Stimulated activated CD4-positive, alpha-beta T cell treated with anti-CD3 and anti-CD28 coated beads, Interleukin-1b, Interleukin-23, amount 100 ng/mL, for 24 hours (primary cell): ENCODE results near the gene ZSWIM6.
"Not testable (repeated sequence)": the region's sequence is repeated elsewhere in the genome, so short reads cannot be mapped to it uniquely, and the experiment has no call there.

ENCODE experiments used
- DNase-seq, 4 experiments: peaks; one replicate each; pipeline ENCODE4 v3.0.0-alpha.2; 2020; ENCODE audit warnings: low read depth in 4 of 4, low spot score in 1 of 4

ZSWIM6 gene

DNA sequence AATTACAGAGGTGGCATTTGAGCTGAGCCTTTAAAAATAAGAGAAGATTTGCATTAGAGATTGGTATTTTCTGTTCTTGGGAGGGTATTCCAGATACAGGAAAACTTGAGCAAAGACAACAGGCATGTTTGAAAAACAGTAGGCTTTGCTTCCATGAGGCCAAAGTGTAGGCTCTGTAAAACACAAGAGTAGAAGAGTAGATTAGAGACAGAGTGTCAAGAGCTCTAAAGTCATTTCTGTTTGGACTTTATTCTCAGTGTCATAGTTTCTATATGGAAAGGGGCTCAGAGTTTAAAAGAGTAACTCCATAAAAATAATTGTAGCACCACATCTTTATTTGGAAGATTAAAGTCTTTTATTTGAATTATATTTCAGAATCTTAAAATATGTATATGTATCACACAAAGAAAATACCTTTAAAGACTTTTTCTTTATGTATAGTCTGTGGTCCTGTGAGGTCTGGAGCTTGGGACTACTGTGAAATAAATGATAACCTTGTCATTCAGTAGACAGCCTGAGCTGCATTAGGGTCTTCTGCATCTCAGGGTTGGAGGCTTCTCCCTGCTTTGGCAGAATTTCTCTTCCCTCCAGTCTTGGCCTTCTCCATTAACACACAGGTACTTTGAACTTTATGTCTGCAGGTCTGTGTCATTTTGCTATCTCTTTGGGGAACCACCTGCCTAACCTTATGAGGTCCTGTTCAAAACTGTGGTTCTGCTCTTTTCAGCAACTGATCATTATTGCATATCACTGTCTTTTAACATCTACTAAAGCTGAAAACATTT is 73.6 kb downstream of the ZSWIM6 start:
- no peak for DNase-seq

DNA sequence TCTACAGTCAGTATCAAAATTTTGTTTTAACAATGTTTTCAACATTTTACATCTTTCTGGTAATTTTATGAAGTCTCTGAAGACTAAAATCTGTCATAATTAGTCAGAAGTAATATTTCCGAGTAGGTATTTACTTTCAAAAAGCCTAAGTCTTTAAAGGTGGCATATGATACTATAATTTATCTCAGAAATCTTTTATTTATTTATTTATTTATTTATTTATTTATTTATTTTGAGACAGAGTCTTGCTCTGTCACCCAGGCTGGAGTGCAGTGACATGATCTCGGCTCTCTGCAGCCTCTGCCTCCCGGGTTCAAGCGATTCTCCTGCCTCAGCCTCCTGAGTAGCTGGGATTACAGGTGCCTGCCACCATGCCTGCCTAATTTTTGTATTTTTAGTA is 74.4 kb downstream of the ZSWIM6 start:
- DNase-seq: not testable (repeated sequence)

DNA sequence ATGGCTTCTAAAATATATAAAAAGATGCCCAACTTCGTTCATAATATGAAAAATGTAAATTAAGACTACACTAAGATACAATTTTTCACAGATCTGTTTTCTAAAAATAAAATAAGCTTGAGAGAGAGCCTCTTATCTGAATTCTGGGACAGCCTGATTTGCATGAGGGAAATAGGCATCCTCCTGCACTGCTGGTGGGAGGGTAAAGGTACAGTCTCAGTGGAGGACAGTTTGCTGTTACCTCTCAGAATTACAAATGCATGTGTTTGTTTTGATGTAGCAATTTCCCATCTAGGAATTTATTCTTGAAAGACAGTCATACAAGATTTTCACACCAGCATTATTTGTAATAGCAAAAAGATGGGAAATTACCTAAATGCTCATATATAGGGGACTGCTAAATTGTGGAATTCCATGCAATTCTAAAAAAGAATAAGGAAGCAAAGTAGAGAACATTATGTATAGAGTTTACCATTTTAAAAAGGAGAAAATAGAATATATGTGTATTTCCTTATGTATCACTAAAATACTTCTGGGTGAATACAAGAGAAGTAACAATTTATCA is 75.7 kb downstream of the ZSWIM6 start:
- no peak for DNase-seq

DNA sequence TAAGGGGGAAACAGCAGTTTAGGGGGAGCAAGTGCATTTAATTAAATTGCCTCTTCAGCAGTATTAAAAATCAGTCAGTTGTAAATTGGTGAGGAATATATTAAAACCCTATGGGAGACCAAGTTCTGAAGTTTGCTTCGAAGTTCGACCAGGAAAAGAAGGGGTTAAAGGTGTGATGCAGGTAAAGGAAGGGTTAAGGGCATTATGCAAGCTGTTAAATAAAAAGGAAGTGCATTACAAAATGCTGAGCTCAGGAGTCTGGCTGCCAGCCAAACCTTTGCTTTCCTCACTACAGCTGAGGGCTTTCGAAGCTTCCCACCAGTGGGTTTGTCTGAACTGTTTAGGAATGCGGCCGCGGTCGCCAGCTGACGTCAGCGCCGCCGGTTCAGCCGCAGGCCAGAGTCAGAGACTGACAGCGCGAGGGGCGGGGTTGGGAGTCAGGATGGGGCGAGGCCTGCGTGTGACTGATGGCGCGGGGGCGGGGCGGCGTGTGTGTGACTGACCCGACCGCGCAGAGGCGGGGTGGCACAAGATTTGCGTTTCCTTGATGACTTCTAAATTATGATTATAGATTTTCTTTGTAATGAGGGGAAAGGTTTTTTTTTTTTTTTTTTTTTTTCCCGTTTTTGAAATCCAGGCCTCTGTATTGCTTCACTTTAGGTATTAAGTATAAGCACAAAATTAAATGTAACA is 76.6 kb downstream of the ZSWIM6 start:
- DNase-seq: peak; percentile 96 to 97 (median 97)

GRCh38 chr5:61409568-61409967 is 77.5 kb downstream of the ZSWIM6 start:
- DNase-seq: no peak

DNA sequence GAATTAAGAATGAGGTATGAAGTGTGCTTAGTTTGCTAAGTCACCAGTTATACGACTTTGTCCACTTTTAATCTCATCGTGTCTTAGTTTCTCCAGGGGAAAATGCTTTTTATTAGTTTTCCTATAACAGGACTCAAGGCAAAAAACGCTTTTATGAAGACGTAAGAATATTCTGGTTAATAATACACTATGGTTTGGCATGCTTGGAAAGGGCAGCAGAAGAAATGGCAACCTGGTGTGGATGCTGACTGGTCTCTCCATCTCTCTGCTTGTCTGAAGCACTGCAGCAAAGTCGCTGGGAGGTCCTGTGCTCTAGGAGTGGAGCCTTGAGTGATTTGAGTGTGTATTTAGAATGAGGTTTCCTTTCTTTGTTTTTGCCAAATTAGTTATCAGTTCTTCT is 78.8 kb downstream of the ZSWIM6 start:
- no peak for DNase-seq

DNA sequence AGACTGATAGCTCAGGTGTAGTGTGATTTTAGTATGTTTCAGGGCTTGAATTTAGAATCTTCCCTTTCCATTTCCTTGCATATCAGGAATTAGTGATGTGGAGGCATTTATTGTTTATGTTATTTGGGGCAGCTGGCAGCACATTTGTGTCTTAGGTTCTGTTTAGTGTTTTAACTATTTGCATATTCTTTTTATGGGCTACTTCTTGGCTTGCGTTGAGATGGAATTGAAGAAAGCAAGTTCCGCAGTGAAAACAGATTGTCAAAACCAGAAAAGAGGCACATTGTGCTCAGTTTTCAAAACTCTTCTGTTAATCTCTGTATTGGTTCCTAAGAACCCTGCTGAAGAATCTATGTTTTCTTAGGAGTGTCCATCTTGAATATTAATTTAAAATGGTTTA is 80.3 kb downstream of the ZSWIM6 start:
- no peak for DNase-seq

GRCh38 chr5:61413205-61413604 is 81.1 kb downstream of the ZSWIM6 start:
- not testable (repeated sequence) for DNase-seq

DNA sequence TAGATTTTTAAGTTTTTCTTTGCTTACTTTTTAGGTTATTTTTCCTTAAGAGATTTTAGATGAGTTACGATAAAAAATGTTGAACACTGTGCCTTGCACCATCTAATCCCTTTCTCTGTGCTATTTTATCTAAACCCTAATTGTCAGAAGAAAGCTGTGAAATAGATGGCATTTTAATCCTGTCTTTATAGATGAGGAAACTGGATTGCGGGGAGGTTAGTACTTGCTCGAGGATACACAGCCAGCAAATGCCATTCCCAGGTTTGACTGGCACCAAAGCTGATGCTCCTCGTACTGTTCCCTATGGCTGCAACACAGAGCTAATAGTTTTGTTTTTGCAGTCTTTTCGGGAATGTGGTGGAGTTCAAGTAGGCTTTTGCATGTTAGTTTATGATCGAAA is 82.7 kb downstream of the ZSWIM6 start:
- DNase-seq: no peak

- no peak for DNase-seq
These were observed 84.0 kb downstream of the ZSWIM6 start for GRCh38 chr5:61416010-61416409.

DNA sequence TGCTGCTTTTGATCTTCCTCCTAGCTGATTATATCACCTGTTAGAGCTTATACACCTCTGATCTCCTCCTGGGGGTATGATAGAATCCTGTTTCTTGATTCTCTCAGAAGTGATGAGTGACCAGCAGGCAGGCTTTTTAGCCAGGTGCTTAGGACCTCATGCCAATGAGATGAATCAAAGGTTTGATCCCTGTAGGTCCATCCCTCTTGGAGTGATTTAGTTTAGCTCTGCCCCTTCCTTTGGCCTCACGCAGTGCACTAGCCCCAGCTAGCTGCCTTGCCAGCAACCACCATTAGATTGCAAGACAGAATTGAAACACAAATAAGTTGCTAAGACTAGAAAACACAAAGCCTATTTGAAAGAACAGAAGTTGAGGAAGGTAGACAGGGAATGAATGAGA is 84.4 kb downstream of the ZSWIM6 start:
- no peak for DNase-seq

DNA sequence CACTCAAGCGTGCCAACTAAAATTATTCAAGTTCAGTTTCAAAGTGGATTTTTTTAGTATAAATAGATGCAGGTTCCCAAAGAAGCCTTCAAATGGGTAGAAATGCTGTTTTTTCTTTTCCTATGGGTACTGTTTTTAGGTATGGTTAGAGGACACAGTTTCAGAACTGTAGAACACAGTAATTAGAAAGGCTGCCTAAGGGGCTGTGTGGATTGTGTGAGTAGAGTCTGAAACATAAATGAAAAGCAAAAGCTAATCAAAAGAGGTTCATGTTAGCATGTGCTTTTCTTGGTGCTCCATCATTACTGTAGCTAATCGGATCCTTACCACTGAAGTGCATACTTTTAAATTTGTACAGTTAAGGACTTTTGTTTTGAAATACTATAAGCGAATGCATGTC is 85.3 kb downstream of the ZSWIM6 start:
- DNase-seq: no peak

GRCh38 chr5:61417851-61418250 is 85.8 kb downstream of the ZSWIM6 start:
- no peak for DNase-seq

- DNase-seq: no peak
These were observed 87.0 kb downstream of the ZSWIM6 start for GRCh38 chr5:61419106-61419505.

DNA sequence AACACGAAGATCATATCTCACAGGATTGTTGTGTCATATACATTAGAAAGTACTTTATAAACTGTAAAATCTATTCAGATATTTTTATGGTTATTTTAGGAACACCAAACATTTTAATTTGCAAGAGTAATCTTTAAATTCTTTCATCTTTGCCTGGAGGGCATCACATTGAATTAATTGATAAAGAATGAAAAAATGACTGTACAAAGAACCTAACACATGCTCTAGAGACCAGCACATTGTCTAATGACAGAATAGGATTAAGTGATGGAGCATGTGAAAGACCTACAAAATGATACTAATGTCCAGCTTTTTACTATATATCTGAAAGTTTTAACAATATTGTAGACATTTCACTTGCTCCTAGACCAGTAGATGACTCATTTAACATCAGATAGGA is 88.0 kb downstream of the ZSWIM6 start:
- no peak for DNase-seq

DNA sequence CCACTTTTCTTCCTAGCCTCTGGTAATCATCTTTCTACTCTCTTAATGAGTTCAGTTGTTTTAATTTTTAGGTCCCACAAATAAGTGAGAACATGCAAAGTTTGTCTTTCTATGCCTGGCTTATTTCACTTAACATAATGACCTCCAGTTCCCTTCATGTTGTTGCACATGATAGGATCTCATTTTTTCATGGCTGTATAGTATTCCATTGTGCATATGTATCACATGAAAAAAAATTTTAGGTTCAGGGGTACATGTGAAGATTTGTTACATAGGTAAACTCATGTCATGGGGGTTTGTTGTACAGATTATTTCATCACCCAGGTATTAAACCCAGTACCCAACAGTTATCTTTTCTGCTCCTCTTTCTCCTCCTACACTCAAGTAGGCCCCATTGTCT is 89.2 kb downstream of the ZSWIM6 start:
- not testable (repeated sequence) for DNase-seq

- no peak for DNase-seq
These were observed 91.6 kb downstream of the ZSWIM6 start for GRCh38 chr5:61423487-61424145.

DNA sequence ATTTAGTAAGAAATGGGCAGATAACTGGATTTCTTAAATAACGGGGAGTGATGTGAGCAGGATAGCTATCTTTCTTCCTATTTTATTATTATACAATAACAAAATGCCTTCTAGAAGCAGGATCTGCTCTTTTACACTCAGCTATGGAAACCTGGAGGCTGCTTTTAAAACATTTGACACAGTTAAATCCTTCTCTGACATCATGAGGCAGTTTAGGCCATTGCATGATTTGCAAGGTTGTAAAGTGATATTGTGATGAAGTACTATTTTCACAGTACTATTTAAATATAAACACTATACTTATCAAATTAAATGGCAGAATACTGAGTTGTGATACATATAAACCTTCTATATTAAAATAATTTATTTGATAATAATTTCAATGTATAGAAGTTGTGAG is 93.9 kb downstream of the ZSWIM6 start:
- DNase-seq: no peak

- DNase-seq: no peak
These were observed 97.8 kb downstream of the ZSWIM6 start for GRCh38 chr5:61429906-61430305.

DNA sequence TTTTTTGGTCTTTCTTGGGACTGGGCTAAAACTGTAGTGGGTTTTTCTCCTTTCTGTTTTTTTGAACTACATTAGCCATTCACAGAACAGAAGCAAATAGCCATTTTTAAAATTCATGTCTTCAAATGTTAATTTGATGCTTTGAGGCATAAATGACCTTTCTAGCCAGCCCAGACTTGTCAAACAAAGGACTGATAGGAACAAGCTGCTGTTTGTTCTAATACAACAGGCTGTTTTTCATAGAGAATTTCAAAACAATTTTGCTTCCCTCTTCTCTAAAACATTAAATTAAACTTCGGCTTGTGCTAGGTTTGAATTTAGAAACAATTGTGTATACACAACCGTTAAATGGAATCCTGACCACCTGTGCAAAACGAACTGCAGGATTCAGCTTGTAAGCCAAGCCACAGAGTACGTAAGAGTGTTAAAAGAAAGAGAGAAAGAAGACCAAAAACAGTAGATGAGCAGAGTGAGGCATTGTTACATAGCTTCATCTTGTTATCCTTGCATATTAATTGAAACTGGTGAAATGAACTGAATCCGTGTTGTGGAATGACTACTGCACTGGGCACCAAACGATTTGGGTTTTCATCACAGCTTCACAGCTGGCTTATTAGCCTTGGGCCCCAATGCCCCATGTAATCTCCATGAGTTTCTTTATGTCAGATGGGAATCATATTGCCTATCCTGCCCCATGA is 100.0 kb downstream of the ZSWIM6 start:
- DNase-seq: no peak

DNA sequence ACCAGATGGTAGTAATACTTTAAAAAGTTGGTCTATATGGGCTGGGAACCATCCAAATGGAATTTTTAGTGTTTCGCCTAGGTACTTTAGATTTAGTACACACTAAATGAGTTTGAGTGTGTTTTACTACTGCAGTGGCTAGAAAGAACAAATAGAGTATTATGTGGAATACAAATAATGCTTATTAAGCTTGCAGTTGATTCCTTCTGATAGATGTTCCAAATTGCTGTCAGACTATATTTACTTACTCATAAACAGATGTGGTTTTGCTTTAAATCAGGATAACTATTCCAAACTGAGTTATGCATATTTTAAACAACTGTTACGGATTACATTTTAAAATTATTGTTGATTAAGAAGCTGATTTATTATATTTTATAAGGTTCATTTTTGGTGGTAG is 103.3 kb downstream of the ZSWIM6 start:
- DNase-seq: no peak
